ENCODE measurements around the gene CDCP2. TPM values are rescaled to one million over a fixed set of nuclear protein-coding genes. Genes with fewer than 3 reads are reported as not detected.
A peak's percentile ranks its signal among the peaks of the same experiment; 100 is the strongest.

CDCP2 gene
- polyA plus RNA-seq, 2 of the 4 experiments (the other 2 are of a cell fraction), result not detected

GRCh38 chr1:54200519-54200997 lies 47.8 kb upstream of the CDCP2 start:
- FAIRE-seq, result no peak

GRCh38 chr1:54199765-54200518 lies 47.1 kb upstream of the CDCP2 start, which contains the start of the genes CYB5RL and MRPL37:
TSS of gene CYB5RL (minus strand) at chr1:54200030. CDS start at chr1:54195616, 4,414 bp downstream.
TSS of gene MRPL37 (plus strand) at chr1:54200167. CDS start at chr1:54200244, 77 bp downstream.
- Histone ChIP-seq H3K9me3 (no peaks in the 10 kb centered on the region), H3K4me1 (peaks cover 15% of the 10 kb centered on the region), H3K4me2 (peak within 1 kb of the TSS; percentile 99), H3K27ac (peak within 1 kb of the TSS; percentile 86 to 97), H3K4me3 (peak within 1 kb of the TSS; percentile 81)
- POLR2A ChIA-PET, result interaction anchor here (1.0 to 1.4 kb wide), 4 partner anchors 79 to 289 kb away, joined by 3 to 5 read pairs (median 4); no protein-coding TSS in a partner anchor
- TF ChIP-seq MAX (IDR thresholded peaks at IDR 0.05) (peak; percentile 20), HES2 (IDR thresholded peaks at IDR 0.05) (no peak), USF2 (IDR thresholded peaks at IDR 0.05) (peak; percentile 53), RNF2 (IDR thresholded peaks at IDR 0.05; ENCODE audit: borderline replicate concordance, low read depth) (no peak), TP53 (CRISPR knock-in tag; IDR thresholded peaks at IDR 0.05) (no peak), JUN (IDR thresholded peaks at IDR 0.05) (peak in 1 of 2 experiments; percentile 65; a peak in 1 of 5 replicates), BHLHE40 (IDR thresholded peaks at IDR 0.05; ENCODE audit: low read depth, low read length) (peak; percentile 86), CTCF (IDR thresholded peaks at IDR 0.05) (no peak), PBX3 (IDR thresholded peaks at IDR 0.05) (peak; percentile 96), BCL3 (IDR thresholded peaks at IDR 0.05) (0 out of 3 replicates have a peak, but pooled peaks have one; percentile 44), CBX8 (IDR thresholded peaks at IDR 0.05) (no peak), PHF8 (IDR thresholded peaks at IDR 0.05; ENCODE audit: borderline replicate concordance, low read depth) (peak; percentile 68; the same call in 1 of the 2 replicates), NR3C1 (IDR thresholded peaks at IDR 0.05) (no peak), CBX2 (IDR thresholded peaks at IDR 0.05; ENCODE audit: borderline replicate concordance, low read depth) (no peak), POLR2A (IDR thresholded peaks at IDR 0.05; ENCODE audit: low read length) (0 out of 2 replicates have a peak, but pooled peaks have one; percentile 34), KDM5A (IDR thresholded peaks at IDR 0.05) (peak; percentile 91)
- 7% methylated on average over 11 of the region's 51 CpGs for WGBS (ENCODE audit: missing lambda C conversion rate)
- CTCF ChIA-PET, result interaction anchor here (0.6 to 0.9 kb wide), 2 partner anchors 164 to 289 kb away, joined by 3 read pairs; no protein-coding TSS in a partner anchor
- DNase-seq (ENCODE audit: low read depth in 1 of 2, low spot score in 1 of 2) (peak; percentile 95 to 96), FAIRE-seq (no peak), ATAC-seq (peak; percentile 99)

More at GRCh38 chr1:54200519-54200997, 47.8 kb upstream of the CDCP2 start:
- no peak for DNase-seq (ENCODE audit: low read depth in 1 of 2, low spot score in 1 of 2)
- Histone ChIP-seq H3K4me1 (peaks cover 15% of the 10 kb centered on the region), H3K4me3 (peak overlapping the region; percentile 81), H3K9me3 (no peaks in the 10 kb centered on the region), H3K4me2 (peak overlapping the region; percentile 99), H3K27ac (peak overlapping the region; percentile 86 to 97)
- 0 out of 2 replicates have a peak, but pooled peaks have one; percentile 6 for TF ChIP-seq PHF8 (IDR thresholded peaks at IDR 0.05; ENCODE audit: borderline replicate concordance, low read depth)
- no peak for TF ChIP-seq ELK1 (IDR thresholded peaks at IDR 0.05; ENCODE audit: low read depth, low read length)
- CTCF ChIA-PET, result interaction anchor here (0.6 to 1.1 kb wide), 3 partner anchors 164 to 605 kb away, joined by 3 to 4 read pairs (median 3); no protein-coding TSS in a partner anchor
- ATAC-seq, result peak; percentile 21 to 48; a peak in 4 of 6 replicates
- POLR2A ChIA-PET, result interaction anchor here (1.0 to 1.4 kb wide), 4 partner anchors 79 to 288 kb away, joined by 3 to 5 read pairs (median 4); no protein-coding TSS in a partner anchor
- WGBS (ENCODE audit: missing lambda C conversion rate), result 12% methylated on average over 11 of the region's 15 CpGs

Data from A549 (cell line).